Cerebellar cortex (tissue), 1 donor: ENCODE measurements around the gene FOXA2.

Experiments
- DNase-seq: peaks from one replicate; pipeline ENCODE4 v3.0.0-alpha.2; 2015; ENCODE audit warnings: low spot score

FOXA2 gene

DNA sequence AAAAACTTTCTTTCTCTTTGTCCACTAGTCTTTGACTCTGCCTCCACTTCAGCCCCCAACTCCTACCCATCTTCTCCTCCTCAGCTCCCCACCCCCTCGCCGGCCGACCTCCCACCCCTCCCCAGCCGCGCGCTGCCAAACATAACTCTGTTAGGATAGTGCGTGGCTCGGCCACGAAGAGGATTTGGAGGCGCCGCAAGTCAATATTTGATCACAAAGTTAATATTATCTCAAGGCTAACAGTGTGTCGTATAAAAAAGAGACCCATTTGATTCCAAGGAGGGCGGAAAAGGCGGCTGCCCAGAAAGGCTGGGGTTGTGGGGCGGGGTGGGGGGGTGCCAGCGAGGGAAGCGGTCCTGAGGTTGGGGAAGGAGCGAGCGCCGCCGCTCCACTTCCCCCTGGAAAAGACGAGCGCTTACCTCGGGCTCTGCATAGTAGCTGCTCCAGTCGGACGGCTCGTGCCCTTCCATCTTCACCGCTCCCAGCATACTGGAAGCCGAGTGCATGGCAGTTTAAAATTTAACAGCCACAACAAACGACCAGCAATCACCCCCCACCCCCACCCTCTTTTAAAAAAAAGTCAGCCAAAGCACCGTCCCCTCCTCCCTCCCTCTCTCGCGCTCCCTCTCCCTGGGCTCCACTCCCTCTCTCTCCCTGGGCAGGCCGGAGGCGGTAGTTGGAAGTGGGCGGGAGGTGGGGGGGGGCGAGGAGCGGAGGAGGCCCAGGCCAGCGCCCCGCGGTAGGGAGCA is 425 bp downstream of the FOXA2 start:
- no peak for DNase-seq

DNA sequence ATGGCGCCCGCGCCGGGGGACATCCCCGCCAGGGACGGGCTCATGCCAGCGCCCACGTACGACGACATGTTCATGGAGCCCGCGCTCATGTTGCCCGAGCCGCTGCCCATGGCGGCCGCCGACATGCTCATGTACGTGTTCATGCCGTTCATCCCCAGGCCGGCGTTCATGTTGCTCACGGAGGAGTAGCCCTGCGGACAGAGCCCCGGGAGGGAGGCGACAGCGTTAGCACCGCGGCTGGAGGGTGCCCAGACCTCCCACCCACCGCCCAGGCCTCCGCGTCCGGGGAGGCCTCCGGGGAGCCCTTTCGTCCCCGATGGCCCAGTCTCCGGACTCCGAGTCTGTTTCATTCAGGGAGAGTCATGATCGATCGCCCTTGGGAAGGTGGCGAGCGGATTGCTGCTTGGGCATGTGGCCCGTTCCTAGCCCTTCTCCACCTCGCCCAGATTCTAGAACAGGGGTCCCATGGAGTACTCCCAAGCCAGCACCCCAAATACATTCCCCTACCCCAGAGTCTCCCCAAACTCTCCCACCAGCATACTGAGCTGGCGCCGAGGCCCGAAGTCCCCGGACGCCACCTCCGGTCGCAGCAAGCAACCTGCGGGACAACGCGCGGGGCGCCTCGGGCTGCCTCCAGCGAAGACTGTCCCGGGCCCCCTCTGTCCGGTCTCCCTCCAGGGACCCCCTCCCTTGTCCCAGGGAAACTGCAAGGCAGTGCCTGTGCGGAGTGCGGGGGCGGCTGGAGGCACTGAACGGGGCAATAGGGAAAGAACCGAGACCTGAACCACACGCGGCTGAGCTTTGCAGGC is 1.2 kb downstream of the FOXA2 start:
- DNase-seq = no peak

DNA sequence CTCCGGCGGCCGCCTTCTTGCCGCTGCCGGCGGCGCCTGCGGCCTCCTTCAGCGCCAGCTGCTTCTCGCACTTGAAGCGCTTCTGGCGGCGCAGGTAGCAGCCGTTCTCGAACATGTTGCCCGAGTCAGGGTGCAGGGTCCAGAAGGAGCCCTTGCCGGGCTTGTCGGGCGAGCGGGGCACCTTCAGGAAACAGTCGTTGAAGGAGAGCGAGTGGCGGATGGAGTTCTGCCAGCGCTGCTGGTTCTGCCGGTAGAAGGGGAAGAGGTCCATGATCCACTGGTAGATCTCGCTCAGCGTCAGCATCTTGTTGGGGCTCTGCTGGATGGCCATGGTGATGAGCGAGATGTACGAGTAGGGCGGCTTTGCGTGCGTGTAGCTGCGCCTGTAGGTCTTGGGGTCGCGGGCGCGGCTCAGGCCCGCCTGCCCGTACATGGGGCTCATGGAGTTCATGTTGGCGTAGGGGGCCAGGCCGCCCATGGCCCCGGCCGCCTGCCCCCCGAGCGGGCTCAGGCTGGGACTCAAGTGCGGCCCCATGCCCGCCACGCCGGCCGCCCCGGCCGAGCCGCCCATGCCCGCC is 1.9 kb downstream of the FOXA2 start:
- no peak for DNase-seq

DNA sequence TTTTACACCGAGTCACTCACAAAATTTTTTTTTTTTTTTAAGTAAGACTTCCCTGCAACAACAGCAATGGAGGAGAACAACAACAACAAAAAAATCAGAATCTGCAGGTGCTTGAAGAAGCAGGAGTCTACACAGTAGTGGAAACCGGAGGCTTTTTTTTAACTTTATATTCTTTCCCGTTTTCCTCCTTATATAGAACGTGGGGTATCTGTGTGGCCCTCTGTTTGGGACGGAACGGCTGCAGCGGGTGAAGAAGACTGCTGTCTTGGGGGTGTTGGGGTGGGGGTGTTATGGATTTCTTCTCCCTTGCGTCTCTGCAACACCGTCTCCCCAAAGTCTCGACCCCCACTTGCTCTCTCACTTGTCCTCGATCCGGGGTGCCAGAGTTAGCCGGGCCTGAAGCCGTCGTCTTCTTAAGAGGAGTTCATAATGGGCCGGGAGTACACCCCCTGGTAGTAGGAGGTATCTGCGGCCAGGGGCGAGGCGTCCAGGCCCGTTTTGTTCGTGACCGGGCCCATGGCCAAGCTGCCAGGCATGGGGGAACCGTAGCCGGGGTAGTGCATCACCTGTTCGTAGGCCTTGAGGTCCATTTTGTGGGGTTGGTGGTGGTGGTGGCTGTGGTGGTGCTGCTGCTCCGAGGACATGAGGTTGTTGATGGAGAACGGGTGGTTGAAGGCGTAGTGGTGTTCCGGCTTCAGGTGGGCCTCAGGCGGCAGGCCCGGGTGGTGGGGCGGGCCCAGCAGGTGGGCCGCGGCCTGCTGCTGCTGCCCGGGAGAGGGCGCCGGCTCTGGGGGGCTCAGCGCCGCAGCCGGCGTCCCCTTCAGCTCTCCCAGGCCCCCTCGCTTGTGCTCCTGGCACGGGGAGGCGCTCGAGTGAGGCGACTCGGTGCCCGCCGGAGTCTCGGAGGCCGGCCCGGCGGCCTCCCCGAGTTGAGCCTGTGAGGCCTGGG is 2.7 kb downstream of the FOXA2 start:
- DNase-seq = no peak

DNA sequence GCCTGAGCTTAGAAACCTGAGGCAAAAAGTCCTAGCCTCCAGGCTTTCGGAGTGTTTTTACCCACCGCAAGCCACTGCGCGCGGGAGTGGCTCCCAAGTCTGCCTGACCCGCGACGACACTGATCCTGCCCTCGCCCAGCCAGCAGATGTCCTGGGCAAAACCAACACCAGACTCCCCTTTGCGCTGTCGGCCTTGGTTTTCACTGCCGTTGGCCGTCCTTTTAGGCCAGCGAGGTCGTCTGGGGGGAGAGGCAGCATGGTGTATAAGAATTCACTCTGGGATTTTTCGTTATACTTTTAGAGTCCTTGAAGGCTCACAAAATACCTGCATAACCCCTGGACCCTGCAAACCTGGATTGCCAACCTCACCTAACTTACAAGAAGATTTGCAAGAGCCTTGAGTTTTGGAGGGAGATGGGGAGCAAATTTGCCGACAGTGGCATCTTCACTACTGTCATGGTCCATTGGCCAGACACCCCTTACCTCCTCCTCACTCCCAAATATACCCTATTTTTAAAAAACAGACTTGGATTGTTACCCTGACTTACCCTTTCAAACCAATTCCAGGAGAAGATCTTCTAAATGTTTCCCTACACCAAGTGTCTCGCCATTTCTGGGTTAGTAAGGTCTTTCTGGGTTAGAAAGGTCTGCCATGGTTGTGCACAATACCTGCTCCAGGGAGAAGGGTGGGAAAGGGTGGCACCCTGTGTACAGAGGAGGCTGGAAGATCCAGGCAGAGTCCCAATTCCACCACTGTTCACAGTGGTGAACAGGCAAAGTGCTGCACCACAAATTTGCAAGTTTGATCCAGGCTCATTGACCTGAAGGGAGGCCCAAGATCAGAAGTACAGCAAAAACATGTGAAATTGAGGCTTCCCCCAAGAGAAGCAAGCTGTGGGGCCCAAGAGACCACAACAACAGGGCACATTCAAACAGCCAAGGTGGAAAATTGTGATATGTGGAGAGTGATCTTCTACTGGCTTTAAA is 4.4 kb downstream of the FOXA2 start:
- DNase-seq = no peak

DNA sequence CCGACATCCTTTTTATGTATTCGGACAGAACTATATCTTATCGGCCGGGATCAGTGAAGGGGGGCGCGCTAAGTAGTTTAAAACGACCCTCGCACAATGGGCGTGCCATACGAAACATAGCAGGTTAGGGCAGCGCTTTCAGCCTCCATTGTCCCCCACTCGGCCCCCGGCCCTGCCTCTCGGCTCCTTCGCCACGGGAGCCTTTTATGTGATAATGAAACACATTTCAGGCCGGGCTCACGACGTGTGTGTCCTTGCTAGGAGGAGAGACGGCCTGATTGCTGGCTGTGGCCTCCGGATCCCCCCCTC is 5.3 kb downstream of the FOXA2 start:
- no peak for DNase-seq

DNA sequence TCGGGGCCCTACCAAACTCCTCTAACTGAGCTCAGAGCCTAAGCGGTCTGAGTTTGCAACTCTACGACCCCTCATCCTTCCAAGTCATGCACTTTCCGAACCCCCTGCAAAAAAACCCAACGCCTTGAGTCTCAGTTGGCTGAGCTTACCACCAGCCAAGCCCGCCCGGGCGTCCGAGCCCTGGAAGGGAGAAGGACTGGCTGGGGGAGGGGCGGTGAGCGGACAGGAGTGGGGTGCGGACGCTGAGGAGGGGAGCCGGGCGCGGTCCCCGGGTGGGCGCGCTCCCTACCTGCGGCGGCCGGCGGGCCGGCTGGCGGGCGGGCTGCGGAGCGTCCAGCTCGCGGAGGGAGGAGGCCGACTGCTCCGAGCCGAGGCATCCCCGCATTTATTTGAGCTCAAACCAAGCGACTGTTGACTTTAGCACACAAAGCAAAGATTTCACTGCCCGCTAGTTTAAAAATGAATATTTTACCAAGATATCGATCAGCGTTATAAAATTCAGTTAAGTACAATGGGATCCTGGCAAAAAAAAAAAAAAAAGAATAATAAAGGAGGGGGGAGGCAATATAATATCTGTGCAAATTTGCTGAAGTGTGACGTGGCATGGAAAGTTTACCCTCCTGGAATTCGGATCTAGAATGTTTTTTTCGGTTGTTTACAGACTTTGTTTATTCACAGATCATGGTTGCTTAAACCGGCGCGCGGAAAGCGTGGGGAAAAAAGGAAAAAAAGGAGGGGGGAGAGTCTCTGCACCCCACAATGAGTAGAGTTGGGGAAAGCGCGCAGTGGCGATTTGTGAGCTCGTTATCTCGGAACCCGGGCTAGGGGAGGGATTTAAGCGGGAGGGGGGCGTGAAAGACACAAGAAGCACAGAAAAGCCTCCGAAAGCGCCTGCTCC is 5.9 kb downstream of the FOXA2 start:
- no peak for DNase-seq

DNA sequence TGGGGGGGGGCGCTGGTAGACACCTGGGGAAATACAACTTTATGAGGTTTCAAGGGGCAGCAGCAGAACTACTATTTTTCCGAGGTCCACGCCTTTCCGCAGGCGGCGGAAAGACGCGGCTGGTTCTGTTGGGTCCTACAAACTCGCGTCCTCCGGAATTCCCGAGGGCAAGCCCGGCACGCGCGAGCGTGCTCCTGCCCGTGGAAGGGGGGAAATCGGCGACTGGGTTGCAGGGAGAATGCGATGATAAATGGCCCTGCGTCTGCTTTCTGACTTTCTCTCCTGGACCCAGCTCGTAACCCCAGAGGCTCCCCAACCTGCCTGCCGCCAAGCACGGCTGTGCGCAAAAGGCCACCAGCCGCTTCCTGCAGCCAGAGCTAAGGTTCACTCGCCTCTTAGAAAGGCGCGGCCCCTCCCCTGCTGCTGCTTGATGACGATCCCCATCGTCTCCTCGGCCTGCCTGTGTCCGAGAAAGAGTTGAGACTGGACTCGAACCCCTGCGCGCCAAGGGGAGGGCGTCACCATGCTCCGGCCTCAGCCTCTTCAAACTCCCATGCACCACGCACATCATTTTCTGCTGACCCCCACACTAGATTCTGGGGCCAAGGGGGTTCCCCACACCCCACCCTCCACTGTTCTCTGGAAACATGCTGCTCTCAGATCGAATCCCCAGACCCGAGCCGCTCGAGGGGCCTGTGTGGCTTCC is 6.7 kb downstream of the FOXA2 start:
- no peak for DNase-seq

DNA sequence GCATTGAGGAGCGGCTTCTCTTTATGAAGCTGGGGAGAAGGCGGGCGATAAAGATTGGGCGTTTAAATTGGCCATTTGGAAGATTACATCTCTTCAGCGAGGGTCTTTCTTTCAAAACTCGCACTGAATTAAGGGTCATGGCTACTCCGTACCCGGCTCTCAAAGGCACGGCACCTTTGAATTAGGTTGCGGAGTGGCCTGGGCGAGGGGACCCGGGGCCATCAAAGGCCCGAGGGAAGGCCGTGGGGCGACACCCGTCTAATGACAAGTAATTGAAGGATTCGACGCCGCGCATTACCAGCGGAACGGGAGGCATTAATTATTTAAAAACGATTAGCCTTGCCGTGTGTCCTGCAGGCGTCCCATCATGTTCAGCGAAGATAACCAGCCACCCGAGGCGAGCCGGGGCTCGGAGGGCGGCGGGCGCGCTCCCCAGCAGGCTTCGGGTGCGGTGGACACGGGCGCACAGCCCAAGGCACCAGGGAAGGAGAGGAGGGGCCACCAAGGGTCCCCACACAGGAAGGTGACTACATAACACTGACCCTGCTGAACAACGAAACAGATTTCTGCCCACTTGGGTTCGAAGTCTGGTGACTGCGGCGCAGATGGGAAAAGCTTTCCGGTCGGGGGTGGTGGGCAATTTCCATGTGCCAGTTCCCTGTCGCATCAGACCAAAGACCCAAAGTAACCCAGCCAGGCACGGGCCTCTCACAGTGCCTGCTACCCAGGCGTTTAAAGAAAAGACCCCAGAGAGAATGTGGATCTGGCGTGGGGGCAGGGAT is 7.4 kb downstream of the FOXA2 start:
- DNase-seq = no peak

DNA sequence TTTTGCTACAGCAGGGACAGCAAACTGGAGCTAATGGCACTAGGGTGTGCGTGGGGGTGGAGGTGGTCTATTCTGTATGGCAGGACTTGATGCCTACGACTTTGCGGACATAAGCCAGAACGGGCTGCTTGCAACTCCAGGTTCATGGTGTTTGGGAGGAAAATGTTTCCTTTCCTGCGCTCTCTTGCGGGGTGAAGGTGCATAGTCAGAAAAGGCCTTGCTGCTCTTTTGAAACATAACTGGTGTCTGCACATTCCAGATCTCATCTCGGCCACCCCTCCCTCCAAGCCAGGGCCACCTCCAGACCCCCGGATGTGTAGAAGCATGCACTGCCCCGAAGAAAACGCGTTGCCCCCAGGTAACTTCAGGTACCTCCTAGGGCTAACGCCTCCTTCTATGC is 8.1 kb downstream of the FOXA2 start:
- no peak for DNase-seq

DNA sequence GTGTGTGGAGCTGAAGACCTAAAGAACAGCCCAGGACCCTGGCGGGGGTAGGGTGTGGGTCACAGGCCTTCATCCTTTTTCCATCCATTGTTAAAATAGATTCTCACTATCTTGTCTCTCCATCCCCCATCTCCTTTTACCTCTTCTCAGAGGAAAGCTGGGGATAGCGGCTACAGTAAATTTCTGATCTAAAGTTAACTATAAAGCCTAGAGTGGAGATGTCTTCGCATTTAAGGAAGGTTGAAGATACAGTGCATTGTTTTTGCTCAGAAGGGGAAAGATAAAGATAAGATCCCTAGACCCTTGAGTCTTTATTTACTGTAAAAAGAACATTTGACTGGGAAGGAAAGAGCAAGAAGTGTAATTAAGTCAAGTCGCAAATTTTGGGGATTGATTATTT is 8.6 kb downstream of the FOXA2 start:
- DNase-seq = no peak

DNA sequence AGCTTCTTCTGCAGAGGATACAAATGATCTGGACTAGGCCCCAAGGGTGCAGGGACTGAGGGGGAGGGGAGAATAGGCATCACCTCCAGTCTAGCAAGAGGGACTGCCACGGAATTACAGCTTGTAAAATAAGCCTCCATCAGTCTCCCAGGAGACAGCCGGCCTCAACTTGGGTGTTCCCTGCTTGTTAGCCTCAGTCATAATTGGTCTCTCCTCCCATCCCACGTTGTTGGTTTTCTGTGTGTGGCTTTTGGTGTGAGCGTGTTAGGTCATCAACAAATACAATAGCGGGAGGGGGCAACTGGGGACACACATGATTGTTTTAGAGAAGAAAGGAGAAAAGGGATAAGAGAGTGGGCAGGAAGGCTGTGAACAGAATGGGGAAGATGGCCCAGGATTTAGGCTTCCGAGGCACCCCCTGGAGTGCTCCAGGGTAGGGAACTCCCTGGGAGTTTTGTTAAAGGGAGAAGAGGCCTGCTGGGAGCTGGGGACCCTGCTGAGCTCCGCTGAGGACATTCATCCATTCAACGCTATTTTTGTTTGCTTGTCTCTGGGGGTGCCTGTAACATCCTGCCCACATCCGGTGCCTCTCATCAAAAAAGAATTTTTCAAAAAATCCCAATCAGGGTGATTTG is 9.2 kb downstream of the FOXA2 start:
- no peak for DNase-seq

DNA sequence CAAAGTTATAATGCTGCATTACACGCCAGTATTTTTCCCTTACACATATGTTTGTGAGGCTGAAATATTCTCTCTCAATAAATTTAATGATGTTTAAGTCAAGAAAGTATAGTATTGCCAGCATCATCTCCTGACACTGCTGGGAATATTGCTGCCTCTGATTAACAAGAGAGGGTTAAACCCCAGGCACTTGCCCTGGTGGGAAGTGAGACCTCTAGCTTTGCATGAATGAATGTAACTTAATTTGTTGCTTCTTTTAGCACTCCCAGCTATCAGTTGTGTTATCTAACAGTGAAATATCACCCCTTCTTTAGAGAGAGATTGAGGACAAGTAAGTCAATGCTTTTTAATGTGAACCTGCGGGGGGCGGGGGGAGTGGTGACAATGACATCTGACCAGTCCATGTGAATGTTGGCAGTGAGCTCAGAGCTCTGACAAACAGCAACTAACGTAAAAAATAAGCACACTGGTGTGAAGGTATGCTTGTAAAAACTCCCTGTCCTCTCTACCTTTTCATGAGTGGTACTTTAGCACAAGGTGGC is 9.8 kb downstream of the FOXA2 start:
- DNase-seq = no peak

DNA sequence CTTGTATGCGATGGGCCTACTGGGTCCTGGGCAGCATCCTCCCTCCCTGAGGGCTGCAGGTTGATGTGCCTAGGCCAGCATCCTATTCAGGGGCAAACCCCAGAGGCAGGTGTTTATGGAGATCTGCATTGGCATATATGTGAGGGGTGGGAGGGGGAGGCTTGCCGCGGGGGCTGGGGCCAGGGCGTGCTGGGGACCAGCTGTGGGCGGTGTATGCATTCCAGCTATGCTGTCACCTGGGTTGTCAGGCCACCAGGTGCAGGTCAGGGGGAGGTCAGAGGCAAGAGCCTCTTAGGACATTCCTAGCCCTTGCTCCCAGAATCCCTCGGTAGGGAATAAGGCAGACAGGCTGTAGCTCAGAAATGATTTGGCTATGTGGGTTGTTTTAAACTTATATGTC is 11.9 kb downstream of the FOXA2 start:
- DNase-seq = no peak

DNA sequence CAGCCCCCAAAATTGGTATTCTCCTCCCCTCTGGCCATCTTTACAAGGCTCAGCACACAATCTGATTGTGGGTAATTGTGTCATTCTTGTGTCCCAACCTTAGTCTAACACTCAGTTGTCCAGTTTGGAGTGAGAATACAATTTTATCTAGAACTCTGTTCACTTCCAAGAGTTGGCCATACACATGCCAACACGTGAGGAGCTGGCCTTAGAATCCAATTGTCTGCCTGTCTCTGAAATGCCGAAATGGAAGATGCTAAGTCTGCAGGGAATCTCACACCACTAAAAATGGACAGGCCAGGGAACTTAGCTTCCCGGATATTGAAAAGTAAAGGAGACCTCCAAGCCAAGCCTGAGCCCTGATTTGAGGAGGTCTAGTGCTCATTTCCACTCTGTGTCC is 12.3 kb downstream of the FOXA2 start:
- no peak for DNase-seq

DNA sequence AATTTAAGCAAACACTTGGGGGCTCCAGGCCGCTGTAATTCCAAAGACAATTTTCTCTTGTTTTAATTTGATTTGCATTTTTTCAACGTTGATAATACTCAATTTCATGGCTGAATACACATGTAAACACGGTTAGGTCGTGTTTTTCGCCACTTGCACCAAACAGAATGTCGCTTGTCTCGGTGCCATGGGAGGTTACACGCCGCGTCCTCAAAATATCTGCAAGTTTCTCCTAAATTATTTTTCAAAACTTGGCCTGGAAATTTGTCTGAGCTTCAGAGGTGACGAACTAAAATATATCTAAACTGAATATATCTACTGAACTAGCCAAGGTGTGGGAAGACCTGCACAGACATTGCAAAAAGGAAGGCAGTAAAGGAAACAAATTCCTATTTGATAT is 15.0 kb downstream of the FOXA2 start:
- DNase-seq = no peak

DNA sequence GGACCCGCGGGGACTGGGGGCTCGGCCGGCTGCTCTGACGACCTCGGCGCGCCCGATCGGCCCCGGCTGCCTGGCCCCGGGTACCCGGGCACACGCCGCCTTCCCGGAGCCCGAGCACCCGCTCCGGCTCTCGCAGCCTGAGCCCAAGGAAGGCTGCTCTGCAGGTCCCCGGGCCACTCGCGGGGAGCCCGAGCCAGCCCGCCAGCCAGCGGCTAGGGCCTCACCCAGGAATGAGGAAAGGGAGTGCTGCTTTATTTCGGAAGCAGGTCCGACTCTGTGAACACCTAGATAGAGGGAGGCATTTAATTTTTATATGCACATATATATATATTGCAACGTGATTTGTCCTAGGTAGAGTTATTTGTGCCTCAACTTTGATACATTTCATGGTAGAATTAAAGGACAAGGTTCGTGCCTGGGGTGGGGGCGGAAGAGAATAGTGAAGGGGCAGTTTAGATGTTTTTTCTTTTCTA is 15.5 kb downstream of the FOXA2 start:
- no peak for DNase-seq
